Stimulated activated memory B cell treated with anti-CD40 and anti-IgM and Interleukin-4, amounts not matched to agents 10 μg/mL and 1 μg/mL and 100 μg/mL, for 72 hours (primary cell): ENCODE data around the gene HTT.

Experiments used
- ATAC-seq: fragments of 150-1000 bp; cut with Tn5 transposase; 2 replicates; pipeline ENCODE4 v1.10.0; 2021
- H3K27ac Mint-ChIP-seq: one replicate; pipeline ENCODE4 v1.8.0; 2022; ENCODE audit warnings: mild to moderate bottlenecking, mixed read lengths
- H3K27me3 Mint-ChIP-seq: one replicate; pipeline ENCODE4 v1.8.0; 2022; ENCODE audit warnings: mixed read lengths
- H3K36me3 Mint-ChIP-seq: one replicate; pipeline ENCODE4 v1.8.0; 2022; ENCODE audit warnings: mixed read lengths
- H3K4me1 Mint-ChIP-seq: one replicate; pipeline ENCODE4 v1.8.0; 2022; ENCODE audit warnings: mixed read lengths
- H3K4me3 Mint-ChIP-seq: one replicate; pipeline ENCODE4 v1.8.0; 2022; ENCODE audit warnings: mild to moderate bottlenecking, moderate library complexity, mixed read lengths
- H3K9me3 Mint-ChIP-seq: one replicate; pipeline ENCODE4 v1.8.0; 2022; ENCODE audit warnings: mixed read lengths

Gene HTT

GRCh38 chr4:3215256-3215655 is 140.8 kb downstream of the HTT start:
- Mint-ChIP-seq H3K4me3 (no peak overlapping the region), H3K9me3 (no peaks in the 10 kb centered on the region), H3K27me3 (no peaks in the 10 kb centered on the region), H3K36me3 (peaks cover 75% of the 10 kb centered on the region), H3K4me1 (no peaks in the 10 kb centered on the region), H3K27ac (no peak overlapping the region)
- ATAC-seq = no peak

GRCh38 chr4:3215733-3216132 is 141.3 kb downstream of the HTT start:
- no peak overlapping the region for H3K4me3 Mint-ChIP-seq
- H3K9me3 Mint-ChIP-seq = no peaks in the 10 kb centered on the region
- ATAC-seq = no peak
- no peaks in the 10 kb centered on the region for H3K4me1 Mint-ChIP-seq
- H3K36me3 Mint-ChIP-seq = peaks cover 71% of the 10 kb centered on the region
- H3K27ac Mint-ChIP-seq = no peak overlapping the region
- H3K27me3 Mint-ChIP-seq = no peaks in the 10 kb centered on the region

GRCh38 chr4:3217266-3217665 is 142.8 kb downstream of the HTT start:
- Mint-ChIP-seq H3K27me3 (no peaks in the 10 kb centered on the region), H3K27ac (no peak overlapping the region), H3K36me3 (peaks cover 83% of the 10 kb centered on the region), H3K4me1 (no peaks in the 10 kb centered on the region), H3K4me3 (no peak overlapping the region), H3K9me3 (no peaks in the 10 kb centered on the region)
- no peak for ATAC-seq

- H3K4me3 Mint-ChIP-seq = no peak overlapping the region
- no peak for ATAC-seq
- no peaks in the 10 kb centered on the region for H3K9me3 Mint-ChIP-seq
- H3K27ac Mint-ChIP-seq = no peak overlapping the region
- H3K27me3 Mint-ChIP-seq = no peaks in the 10 kb centered on the region
- peaks cover 83% of the 10 kb centered on the region for H3K36me3 Mint-ChIP-seq
- no peaks in the 10 kb centered on the region for H3K4me1 Mint-ChIP-seq
Observed at GRCh38 chr4:3217771-3218170, 143.3 kb downstream of the HTT start.

- Mint-ChIP-seq H3K4me1 (no peaks in the 10 kb centered on the region), H3K27me3 (no peaks in the 10 kb centered on the region), H3K27ac (no peak overlapping the region), H3K9me3 (no peaks in the 10 kb centered on the region), H3K4me3 (no peak overlapping the region), H3K36me3 (peaks cover 82% of the 10 kb centered on the region)
- no peak for ATAC-seq
Observed at GRCh38 chr4:3218824-3219760, 144.6 kb downstream of the HTT start.

GRCh38 chr4:3219761-3220475 is 145.4 kb downstream of the HTT start:
- Mint-ChIP-seq H3K4me3 (no peak overlapping the region), H3K9me3 (no peaks in the 10 kb centered on the region), H3K27me3 (no peaks in the 10 kb centered on the region), H3K36me3 (peaks cover 86% of the 10 kb centered on the region), H3K4me1 (no peaks in the 10 kb centered on the region), H3K27ac (no peak overlapping the region)
- ATAC-seq = no peak

- Mint-ChIP-seq H3K9me3 (no peaks in the 10 kb centered on the region), H3K27ac (no peak overlapping the region), H3K4me3 (no peak overlapping the region), H3K4me1 (no peaks in the 10 kb centered on the region), H3K36me3 (peaks cover 81% of the 10 kb centered on the region), H3K27me3 (no peaks in the 10 kb centered on the region)
- no peak for ATAC-seq
Observed at GRCh38 chr4:3220476-3221183, 146.1 kb downstream of the HTT start.

- no peak overlapping the region for H3K4me3 Mint-ChIP-seq
- H3K36me3 Mint-ChIP-seq = peaks cover 76% of the 10 kb centered on the region
- no peaks in the 10 kb centered on the region for H3K4me1 Mint-ChIP-seq
- no peak for ATAC-seq
- no peak overlapping the region for H3K27ac Mint-ChIP-seq
- no peaks in the 10 kb centered on the region for H3K9me3 Mint-ChIP-seq
- no peaks in the 10 kb centered on the region for H3K27me3 Mint-ChIP-seq
Observed at GRCh38 chr4:3221184-3221494, 146.7 kb downstream of the HTT start.

GRCh38 chr4:3221996-3222395 is 147.5 kb downstream of the HTT start:
- Mint-ChIP-seq H3K4me3 (no peak overlapping the region), H3K4me1 (no peaks in the 10 kb centered on the region), H3K27ac (peak overlapping the region; percentile 53), H3K36me3 (peaks cover 72% of the 10 kb centered on the region), H3K27me3 (no peaks in the 10 kb centered on the region), H3K9me3 (no peaks in the 10 kb centered on the region)
- no peak for ATAC-seq

- Mint-ChIP-seq H3K4me3 (no peak overlapping the region), H3K36me3 (peaks cover 66% of the 10 kb centered on the region), H3K4me1 (no peaks in the 10 kb centered on the region), H3K27ac (no peak overlapping the region), H3K27me3 (no peaks in the 10 kb centered on the region), H3K9me3 (no peaks in the 10 kb centered on the region)
- no peak for ATAC-seq
Observed at GRCh38 chr4:3223346-3223745, 148.9 kb downstream of the HTT start.

GRCh38 chr4:3223956-3224748 is 149.7 kb downstream of the HTT start:
- no peak for ATAC-seq
- H3K4me3 Mint-ChIP-seq = no peak overlapping the region
- H3K36me3 Mint-ChIP-seq = peaks cover 66% of the 10 kb centered on the region
- no peaks in the 10 kb centered on the region for H3K4me1 Mint-ChIP-seq
- H3K27me3 Mint-ChIP-seq = no peaks in the 10 kb centered on the region
- H3K9me3 Mint-ChIP-seq = no peaks in the 10 kb centered on the region
- no peak overlapping the region for H3K27ac Mint-ChIP-seq

- no peaks in the 10 kb centered on the region for H3K9me3 Mint-ChIP-seq
- H3K4me1 Mint-ChIP-seq = no peaks in the 10 kb centered on the region
- no peak overlapping the region for H3K4me3 Mint-ChIP-seq
- peaks cover 66% of the 10 kb centered on the region for H3K36me3 Mint-ChIP-seq
- no peaks in the 10 kb centered on the region for H3K27me3 Mint-ChIP-seq
- no peak overlapping the region for H3K27ac Mint-ChIP-seq
- no peak for ATAC-seq
Observed at GRCh38 chr4:3225071-3225850, 150.8 kb downstream of the HTT start.

GRCh38 chr4:3225936-3226335 is 151.5 kb downstream of the HTT start:
- no peaks in the 10 kb centered on the region for H3K4me1 Mint-ChIP-seq
- H3K36me3 Mint-ChIP-seq = peaks cover 71% of the 10 kb centered on the region
- no peak overlapping the region for H3K4me3 Mint-ChIP-seq
- no peak for ATAC-seq
- H3K9me3 Mint-ChIP-seq = no peaks in the 10 kb centered on the region
- no peak overlapping the region for H3K27ac Mint-ChIP-seq
- no peaks in the 10 kb centered on the region for H3K27me3 Mint-ChIP-seq

- no peaks in the 10 kb centered on the region for H3K4me1 Mint-ChIP-seq
- H3K27me3 Mint-ChIP-seq = no peaks in the 10 kb centered on the region
- H3K27ac Mint-ChIP-seq = no peak overlapping the region
- no peak overlapping the region for H3K4me3 Mint-ChIP-seq
- ATAC-seq = no peak
- H3K9me3 Mint-ChIP-seq = no peaks in the 10 kb centered on the region
- peaks cover 69% of the 10 kb centered on the region for H3K36me3 Mint-ChIP-seq
Observed at GRCh38 chr4:3226467-3226866, 152.0 kb downstream of the HTT start.
